HAP-1 (cell line): ENCODE results near the gene CCK.

Experiments used
- DNase-seq, 2 experiments: peaks; one replicate each; pipeline ENCODE4 v3.0.0-alpha.2; 2016 to 2020; ENCODE audit warnings: low spot score in 2 of 2
- H3K27me3 ChIP-seq: fragments of 250-450 bp; sonication (Bioruptor Pico); 2 replicates; pipeline ENCODE4 v1.5.1; 2020; ENCODE audit warnings: low read depth, mild to moderate bottlenecking, moderate library complexity
- H3K36me3 ChIP-seq: fragments of 250-450 bp; sonication (Bioruptor Pico); replicated peaks from 2 replicates; pipeline ENCODE4 v1.5.1; 2020; ENCODE audit warnings: mild to moderate bottlenecking
- H3K4me1 ChIP-seq: fragments of 250-450 bp; sonication (Bioruptor Pico); 2 replicates; pipeline ENCODE4 v1.5.1; 2020; ENCODE audit warnings: mild to moderate bottlenecking
- H3K4me3 ChIP-seq: fragments of 250-450 bp; sonication (Bioruptor Pico); 2 replicates; pipeline ENCODE4 v1.5.1; 2020; ENCODE audit warnings: mild to moderate bottlenecking, moderate library complexity
- H3K9me3 ChIP-seq: fragments of 250-450 bp; sonication (Bioruptor Pico); 2 replicates; pipeline ENCODE4 v1.5.1; 2020; ENCODE audit warnings: mild to moderate bottlenecking, moderate library complexity
- in situ Hi-C: fragments of 300-500 bp; cut with MboI; formaldehyde crosslinking; loops from 3 replicates; pipeline ENCODE4 v1.14.3; 2020; ENCODE audit warnings: low sequenced_read_pairs, inconsistent platforms, mixed read lengths

Gene CCK

GRCh38 chr3:42277676-42278075 lies 11.7 kb upstream of the CCK start:
- no peaks in the 10 kb centered on the region for H3K4me1 ChIP-seq
- no peaks in the 10 kb centered on the region for H3K27me3 ChIP-seq
- in situ Hi-C loops, result no loop called here
- H3K36me3 ChIP-seq, result no peaks in the 10 kb centered on the region
- no peak for DNase-seq
- no peak overlapping the region for H3K4me3 ChIP-seq
- H3K9me3 ChIP-seq, result no peaks in the 10 kb centered on the region

GRCh38 chr3:42276141-42277132 lies 10.5 kb upstream of the CCK start:
- Histone ChIP-seq H3K4me1 (no peaks in the 10 kb centered on the region), H3K36me3 (no peaks in the 10 kb centered on the region), H3K27me3 (no peaks in the 10 kb centered on the region), H3K4me3 (no peak overlapping the region), H3K9me3 (no peaks in the 10 kb centered on the region)
- no peak for DNase-seq
- in situ Hi-C loops, result no loop called here

GRCh38 chr3:42275217-42275616 lies 9.2 kb upstream of the CCK start:
- in situ Hi-C loops, result no loop called here
- Histone ChIP-seq H3K4me1 (no peaks in the 10 kb centered on the region), H3K36me3 (no peaks in the 10 kb centered on the region), H3K4me3 (no peak overlapping the region), H3K9me3 (no peaks in the 10 kb centered on the region), H3K27me3 (no peaks in the 10 kb centered on the region)
- DNase-seq, result no peak

DNA sequence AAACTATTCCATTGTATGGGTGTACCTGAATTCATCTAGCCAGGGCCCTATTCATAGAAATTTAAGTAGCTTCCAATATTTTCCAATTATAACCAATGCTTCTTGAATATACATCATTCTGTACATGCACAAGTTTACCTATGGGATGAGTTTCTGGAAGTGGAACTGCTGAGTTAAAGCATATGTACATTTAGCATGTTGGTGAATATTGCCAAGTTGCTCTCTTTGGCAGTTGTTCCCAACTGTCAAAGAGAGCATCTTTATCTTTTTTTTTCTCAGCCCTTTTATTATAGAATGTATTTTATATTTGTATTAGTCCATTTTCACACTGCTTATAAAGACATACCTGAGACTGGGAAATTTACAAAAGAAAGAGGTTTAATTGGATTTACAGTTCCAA lies 8.3 kb upstream of the CCK start:
- no peak for DNase-seq
- in situ Hi-C loops, result no loop called here

DNA sequence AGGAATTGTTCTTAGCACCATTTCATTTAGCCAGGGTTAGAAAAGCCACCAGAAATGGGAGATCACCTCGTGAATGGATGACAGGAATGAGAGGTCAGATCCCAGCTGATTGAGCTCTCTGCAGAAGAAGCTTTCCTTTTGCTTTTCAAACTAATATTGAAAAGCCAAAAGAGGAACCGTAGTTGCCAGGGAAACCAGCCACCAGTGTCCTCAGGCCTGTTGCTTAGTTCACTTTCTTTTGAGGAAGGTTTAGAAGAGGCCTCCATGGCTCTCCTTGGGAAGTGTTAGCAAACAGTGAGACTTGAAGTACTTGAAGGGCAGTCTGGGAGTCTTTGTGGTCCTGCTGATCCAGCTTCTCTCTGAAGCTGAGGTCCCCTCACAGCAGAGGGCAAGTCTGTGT lies 7.4 kb upstream of the CCK start:
- no peaks in the 10 kb centered on the region for H3K9me3 ChIP-seq
- no peaks in the 10 kb centered on the region for H3K4me1 ChIP-seq
- peaks cover 7% of the 10 kb centered on the region; the same call in 1 of the 2 replicates for H3K27me3 ChIP-seq
- H3K36me3 ChIP-seq, result no peaks in the 10 kb centered on the region
- no peak overlapping the region for H3K4me3 ChIP-seq
- in situ Hi-C loops, result no loop called here
- no peak for DNase-seq

More for the DNA sequence above, 8.3 kb upstream of the CCK start:
- peaks cover 5% of the 10 kb centered on the region; the same call in 1 of the 2 replicates for H3K27me3 ChIP-seq
- H3K9me3 ChIP-seq, result no peaks in the 10 kb centered on the region
- H3K36me3 ChIP-seq, result no peaks in the 10 kb centered on the region
- no peak overlapping the region for H3K4me3 ChIP-seq
- no peaks in the 10 kb centered on the region for H3K4me1 ChIP-seq

GRCh38 chr3:42271786-42272185 lies 5.8 kb upstream of the CCK start:
- DNase-seq, result no peak
- H3K9me3 ChIP-seq, result no peaks in the 10 kb centered on the region
- no peaks in the 10 kb centered on the region for H3K36me3 ChIP-seq
- in situ Hi-C loops, result no loop called here
- H3K27me3 ChIP-seq, result peaks cover 7% of the 10 kb centered on the region; the same call in 1 of the 2 replicates
- H3K4me3 ChIP-seq, result no peak overlapping the region
- no peaks in the 10 kb centered on the region for H3K4me1 ChIP-seq

DNA sequence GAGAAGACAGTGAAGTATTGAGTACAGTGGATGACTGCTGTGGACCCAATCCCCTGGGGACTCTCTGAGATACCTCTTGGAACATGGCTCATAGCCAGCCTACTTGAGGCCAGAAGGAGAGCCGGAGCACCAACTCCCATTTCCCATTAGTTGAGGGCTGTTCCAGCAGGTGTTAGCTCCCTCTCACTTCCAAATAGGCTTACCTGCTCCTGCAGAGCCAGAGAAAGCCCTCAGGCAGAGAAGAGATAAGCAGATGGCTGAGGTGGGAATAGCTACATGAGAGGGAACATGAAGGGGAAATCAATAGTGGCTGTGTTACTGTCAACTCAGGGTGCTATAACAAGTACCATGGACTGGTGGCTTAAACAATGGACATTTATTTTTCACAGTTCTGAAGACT lies 4.6 kb upstream of the CCK start:
- no peaks in the 10 kb centered on the region for H3K4me1 ChIP-seq
- H3K9me3 ChIP-seq, result no peaks in the 10 kb centered on the region
- no peaks in the 10 kb centered on the region for H3K36me3 ChIP-seq
- in situ Hi-C loops, result no loop called here
- H3K4me3 ChIP-seq, result no peak overlapping the region
- no peak for DNase-seq
- peaks cover 11% of the 10 kb centered on the region for H3K27me3 ChIP-seq

- peaks cover 18% of the 10 kb centered on the region for H3K27me3 ChIP-seq
- no peaks in the 10 kb centered on the region for H3K4me1 ChIP-seq
- DNase-seq, result no peak
- H3K9me3 ChIP-seq, result no peaks in the 10 kb centered on the region
- in situ Hi-C loops, result no loop called here
- no peaks in the 10 kb centered on the region for H3K36me3 ChIP-seq
- no peak overlapping the region for H3K4me3 ChIP-seq
Observed at GRCh38 chr3:42269647-42270046, 3.7 kb upstream of the CCK start.

DNA sequence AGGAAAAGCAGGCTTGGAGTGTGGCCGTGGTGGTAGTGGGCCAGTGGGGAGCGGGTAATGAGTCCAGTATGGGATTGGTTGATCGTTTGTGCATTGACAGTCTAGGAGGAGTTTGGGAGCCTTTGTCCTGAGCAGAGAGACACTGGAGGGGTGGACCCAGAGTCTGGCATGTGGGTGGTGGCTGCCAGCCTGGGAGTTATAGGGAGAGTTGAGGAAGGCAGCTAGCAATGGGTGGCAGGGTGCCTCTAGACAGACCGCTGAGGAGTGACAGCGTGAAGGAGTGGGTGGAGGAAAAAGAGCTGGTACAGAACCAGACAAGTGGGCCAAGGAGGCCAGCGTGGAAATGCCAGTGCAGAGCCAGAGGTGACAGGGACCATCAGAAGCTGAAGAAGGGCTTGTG lies 1.9 kb upstream of the CCK start:
- in situ Hi-C loops, result no loop called here
- peaks cover 35% of the 10 kb centered on the region for H3K27me3 ChIP-seq
- H3K4me1 ChIP-seq, result no peaks in the 10 kb centered on the region
- no peak overlapping the region for H3K4me3 ChIP-seq
- H3K36me3 ChIP-seq, result no peaks in the 10 kb centered on the region
- no peak for DNase-seq
- H3K9me3 ChIP-seq, result no peaks in the 10 kb centered on the region

DNA sequence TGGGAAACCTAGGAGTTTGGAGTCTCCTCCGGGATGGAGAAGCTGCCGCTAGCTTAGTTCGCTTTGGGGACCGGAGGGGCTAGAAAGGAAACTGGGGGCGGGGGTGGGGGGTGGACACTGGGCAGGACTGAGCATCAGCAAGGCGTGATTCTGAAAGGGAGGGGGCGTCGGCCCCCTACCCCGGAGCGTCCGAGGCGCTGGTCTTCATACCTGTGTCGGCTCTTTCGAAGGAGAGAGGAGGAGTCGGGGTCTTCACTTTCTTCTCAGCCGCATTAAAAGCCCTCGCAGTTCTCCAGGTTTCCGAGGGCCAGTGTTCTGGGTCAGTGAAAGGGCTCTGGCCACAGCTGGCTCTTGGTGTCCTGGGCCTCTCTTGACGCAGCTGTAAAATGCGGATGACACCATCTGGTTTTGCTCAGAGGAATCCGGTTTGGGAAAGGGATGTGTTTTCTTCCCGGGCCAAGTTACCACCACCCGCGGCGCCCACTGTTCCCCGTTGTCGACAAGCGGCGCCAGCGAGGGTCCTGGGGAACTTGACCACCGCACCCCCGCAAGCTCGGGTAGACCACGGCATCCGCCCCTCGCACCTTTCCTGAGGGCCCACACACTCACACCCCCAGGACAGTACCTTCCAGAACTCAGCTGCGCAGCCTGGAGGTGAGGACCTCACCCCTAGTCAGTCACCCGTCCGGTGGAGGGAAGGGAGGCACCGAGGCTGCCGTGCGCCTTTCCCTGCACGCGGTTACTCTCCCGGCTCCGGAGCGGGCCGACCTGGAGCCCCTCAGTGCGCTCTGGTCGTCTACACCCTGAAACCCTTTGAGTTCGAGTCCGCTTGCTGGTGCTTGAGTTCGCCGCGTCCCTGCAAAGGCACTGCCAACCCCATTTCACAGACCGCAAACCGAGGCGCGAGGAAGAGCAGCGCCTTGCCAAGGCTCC lies 660 bp downstream of the CCK start:
- peaks cover 51% of the 10 kb centered on the region for H3K27me3 ChIP-seq
- no peak for DNase-seq
- H3K4me1 ChIP-seq, result no peaks in the 10 kb centered on the region
- no peak overlapping the region for H3K4me3 ChIP-seq
- no peaks in the 10 kb centered on the region for H3K9me3 ChIP-seq
- in situ Hi-C loops, result no loop called here
- no peaks in the 10 kb centered on the region for H3K36me3 ChIP-seq

GRCh38 chr3:42264399-42265058 lies 1.5 kb downstream of the CCK start:
- Histone ChIP-seq H3K27me3 (peaks cover 54% of the 10 kb centered on the region), H3K4me1 (no peaks in the 10 kb centered on the region), H3K9me3 (no peaks in the 10 kb centered on the region), H3K36me3 (no peaks in the 10 kb centered on the region), H3K4me3 (no peak overlapping the region)
- DNase-seq, result peak in 1 of 2 experiments; percentile 11
- in situ Hi-C loops, result no loop called here

DNA sequence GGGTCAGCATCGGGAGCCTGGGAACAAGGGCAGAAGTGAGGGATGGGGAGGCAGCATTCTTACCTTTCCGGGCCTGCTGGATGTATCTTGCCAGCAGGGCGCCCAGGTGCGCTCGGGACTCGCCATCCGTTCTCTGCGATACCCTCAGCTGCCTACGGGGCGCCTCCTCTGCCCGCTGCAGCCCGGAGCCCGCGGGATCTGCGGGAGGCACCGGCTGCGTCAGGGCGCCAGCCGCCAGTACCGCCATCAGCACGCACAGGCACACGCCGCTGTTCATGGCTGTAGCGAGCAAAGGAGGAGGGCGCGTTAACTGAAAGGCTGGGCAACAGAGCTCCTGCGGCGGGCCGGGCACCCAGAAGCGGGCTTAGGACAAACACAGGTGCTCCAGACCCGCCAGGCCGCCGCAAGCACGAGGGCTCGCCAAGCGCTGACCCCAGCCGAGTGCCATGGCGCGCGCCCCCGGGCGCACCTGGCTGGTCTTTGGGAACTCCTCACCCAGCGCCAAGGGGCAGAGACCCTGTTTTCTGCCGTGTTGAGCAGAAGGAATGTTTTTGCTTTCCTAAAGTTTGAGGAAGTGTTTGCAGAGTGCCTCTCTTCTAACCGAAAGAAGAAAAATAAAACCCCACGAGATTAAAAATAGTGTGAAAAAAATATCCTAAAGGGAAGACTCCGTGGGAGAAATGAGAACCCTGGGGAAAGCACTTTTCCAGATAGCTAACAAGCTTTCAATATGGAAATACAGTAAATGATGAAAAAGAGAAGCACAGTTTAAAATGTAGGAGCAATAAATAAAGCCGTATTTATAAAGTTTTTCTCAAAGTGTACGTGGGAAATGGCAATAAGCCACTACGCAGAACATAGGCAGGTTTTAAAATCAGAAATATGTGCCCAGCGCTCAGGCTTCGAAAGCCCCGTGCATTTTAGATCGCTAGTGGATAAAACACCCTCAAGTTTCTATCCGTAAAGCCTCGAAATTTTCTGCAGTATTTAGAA lies 2.3 kb downstream of the CCK start:
- Histone ChIP-seq H3K36me3 (no peaks in the 10 kb centered on the region), H3K27me3 (peaks cover 54% of the 10 kb centered on the region), H3K9me3 (no peaks in the 10 kb centered on the region), H3K4me1 (no peaks in the 10 kb centered on the region), H3K4me3 (no peak overlapping the region)
- DNase-seq, result no peak
- in situ Hi-C loops, result no loop called here
